GM23248 (cell line): Measurements from ENCODE around the gene PSENEN.

Source experiments
- EZH2 ChIP-seq: fragments of 200-600 bp; sonication (generic); IDR thresholded peaks from 2 replicates; pipeline ENCODE4 v1.6.1; 2018; ENCODE audit warnings: antibody characterized with exemption, mild to moderate bottlenecking; ENCODE audit not compliant: insufficient read depth, poor library complexity, severe bottlenecking
- EZH2phosphoT487 ChIP-seq: fragments of 200-600 bp; sonication (generic); IDR thresholded peaks from 2 replicates; pipeline ENCODE4 v1.6.1; 2018; ENCODE audit warnings: antibody characterized with exemption, moderate library complexity, mild to moderate bottlenecking, low read depth; ENCODE audit not compliant: insufficient read depth

GRCh38 chr19:35777961-35778360, 32.5 kb downstream of the PSENEN start:
- no peak for TF ChIP-seq EZH2phosphoT487
- no peak for TF ChIP-seq EZH2
